NT2/D1 (cell line): ENCODE measurements around the gene COX4I1.

ENCODE experiments used
- DNase-seq: peaks from one replicate; pipeline ENCODE4 v3.0.0-alpha.2; 2011; ENCODE audit warnings: low read depth, low spot score
- H3K27me3 ChIP-seq: 2 replicates; pipeline ENCODE4 v1.6.0; 2011; ENCODE audit warnings: mild to moderate bottlenecking; ENCODE audit not compliant: insufficient read length, insufficient read depth
- H3K36me3 ChIP-seq: 2 replicates; pipeline ENCODE4 v1.6.1; 2011; ENCODE audit warnings: mild to moderate bottlenecking, low read length, mixed read lengths; ENCODE audit not compliant: insufficient read depth, insufficient read length
- H3K4me1 ChIP-seq: 2 replicates; pipeline ENCODE4 v1.5.1; 2011; ENCODE audit not compliant: insufficient read depth, insufficient read length
- H3K4me3 ChIP-seq: 2 replicates; pipeline ENCODE4 v1.5.1; 2011; ENCODE audit warnings: low read depth; ENCODE audit not compliant: insufficient read length
- H3K9ac ChIP-seq: 2 replicates; pipeline ENCODE4 v1.6.0; 2011; ENCODE audit warnings: low read depth; ENCODE audit not compliant: insufficient read length
- H3K9me3 ChIP-seq: 2 replicates; pipeline ENCODE4 v1.5.1; 2011; ENCODE audit warnings: mild to moderate bottlenecking, low read length; ENCODE audit not compliant: insufficient read depth
- SUZ12 ChIP-seq: IDR thresholded peaks from 2 replicates; pipeline ENCODE4 v1.6.1; 2011; ENCODE audit not compliant: insufficient read length, insufficient read depth; ENCODE audit errors: extremely low read depth
- YY1 ChIP-seq: IDR thresholded peaks from 2 replicates; pipeline ENCODE4 v1.6.1; 2011; ENCODE audit not compliant: insufficient read length, insufficient read depth
- ZNF274 ChIP-seq: IDR thresholded peaks from 2 replicates; pipeline ENCODE4 v1.6.1; 2011; ENCODE audit warnings: mild to moderate bottlenecking, low read depth, low read length

Gene COX4I1

GRCh38 chr16:85849388-85849787, 49.9 kb downstream of the COX4I1 start:
- no peak for DNase-seq
- H3K27me3 ChIP-seq, result peaks cover under 1% of the 10 kb centered on the region
- no peak overlapping the region for H3K4me3 ChIP-seq
- no peak overlapping the region for H3K9ac ChIP-seq
- H3K9me3 ChIP-seq, result no peaks in the 10 kb centered on the region
- TF ChIP-seq YY1 (no peak), ZNF274 (no peak), SUZ12 (no peak)
- H3K36me3 ChIP-seq, result no peaks in the 10 kb centered on the region
- no peaks in the 10 kb centered on the region for H3K4me1 ChIP-seq

GRCh38 chr16:85850344-85850880, 50.9 kb downstream of the COX4I1 start:
- no peaks in the 10 kb centered on the region for H3K4me1 ChIP-seq
- no peak for DNase-seq
- peaks cover 5% of the 10 kb centered on the region for H3K27me3 ChIP-seq
- TF ChIP-seq ZNF274, result no peak
- TF ChIP-seq SUZ12, result no peak
- TF ChIP-seq YY1, result no peak
- H3K9ac ChIP-seq, result no peak overlapping the region
- H3K9me3 ChIP-seq, result 0 out of 2 replicates have a peak, but pooled peaks cover 7% of the 10 kb centered on the region
- no peak overlapping the region for H3K4me3 ChIP-seq
- no peaks in the 10 kb centered on the region for H3K36me3 ChIP-seq

- Histone ChIP-seq H3K9ac (no peak overlapping the region), H3K4me3 (no peak overlapping the region), H3K9me3 (0 out of 2 replicates have a peak, but pooled peaks cover 7% of the 10 kb centered on the region), H3K27me3 (peaks cover 5% of the 10 kb centered on the region), H3K4me1 (no peaks in the 10 kb centered on the region), H3K36me3 (no peaks in the 10 kb centered on the region)
- no peak for TF ChIP-seq SUZ12
- TF ChIP-seq YY1, result no peak
- TF ChIP-seq ZNF274, result no peak
- DNase-seq, result no peak
Measured at GRCh38 chr16:85851034-85851785, 51.7 kb downstream of the COX4I1 start.

- H3K4me3 ChIP-seq, result no peak overlapping the region
- 0 out of 2 replicates have a peak, but pooled peaks cover 7% of the 10 kb centered on the region for H3K9me3 ChIP-seq
- DNase-seq, result no peak
- no peak overlapping the region for H3K9ac ChIP-seq
- no peaks in the 10 kb centered on the region for H3K4me1 ChIP-seq
- H3K36me3 ChIP-seq, result no peaks in the 10 kb centered on the region
- H3K27me3 ChIP-seq, result peaks cover 9% of the 10 kb centered on the region
- TF ChIP-seq SUZ12, result no peak
- TF ChIP-seq YY1, result no peak
- TF ChIP-seq ZNF274, result no peak
Measured at GRCh38 chr16:85853547-85854545, 54.4 kb downstream of the COX4I1 start.

- no peak overlapping the region for H3K4me3 ChIP-seq
- H3K9ac ChIP-seq, result no peak overlapping the region
- DNase-seq, result no peak
Measured at GRCh38 chr16:85854935-85855334, 55.4 kb downstream of the COX4I1 start.

GRCh38 chr16:85856079-85856478, 56.6 kb downstream of the COX4I1 start:
- TF ChIP-seq SUZ12 (no peak), ZNF274 (no peak)
- H3K9me3 ChIP-seq, result 0 out of 2 replicates have a peak, but pooled peaks cover 7% of the 10 kb centered on the region
- DNase-seq, result no peak
- H3K9ac ChIP-seq, result no peak overlapping the region
- H3K36me3 ChIP-seq, result no peaks in the 10 kb centered on the region
- peaks cover 17% of the 10 kb centered on the region for H3K27me3 ChIP-seq
- peaks cover 5% of the 10 kb centered on the region for H3K4me1 ChIP-seq
- no peak overlapping the region for H3K4me3 ChIP-seq

More at GRCh38 chr16:85854935-85855334, 55.4 kb downstream of the COX4I1 start:
- Histone ChIP-seq H3K4me1 (peaks cover 2% of the 10 kb centered on the region), H3K9me3 (0 out of 2 replicates have a peak, but pooled peaks cover 7% of the 10 kb centered on the region), H3K36me3 (no peaks in the 10 kb centered on the region), H3K27me3 (peaks cover 11% of the 10 kb centered on the region)
- TF ChIP-seq SUZ12 (no peak), YY1 (no peak), ZNF274 (no peak)

- TF ChIP-seq YY1 (no peak), SUZ12 (no peak), ZNF274 (no peak)
- H3K9ac ChIP-seq, result no peak overlapping the region
- peaks cover 17% of the 10 kb centered on the region for H3K27me3 ChIP-seq
- no peaks in the 10 kb centered on the region for H3K36me3 ChIP-seq
- H3K4me1 ChIP-seq, result peaks cover 5% of the 10 kb centered on the region
- 0 out of 2 replicates have a peak, but pooled peaks cover 7% of the 10 kb centered on the region for H3K9me3 ChIP-seq
- no peak overlapping the region for H3K4me3 ChIP-seq
- no peak for DNase-seq
Measured at GRCh38 chr16:85856585-85856984, 57.1 kb downstream of the COX4I1 start.
